ENCODE measurements around the gene GNB1L.

DNA sequence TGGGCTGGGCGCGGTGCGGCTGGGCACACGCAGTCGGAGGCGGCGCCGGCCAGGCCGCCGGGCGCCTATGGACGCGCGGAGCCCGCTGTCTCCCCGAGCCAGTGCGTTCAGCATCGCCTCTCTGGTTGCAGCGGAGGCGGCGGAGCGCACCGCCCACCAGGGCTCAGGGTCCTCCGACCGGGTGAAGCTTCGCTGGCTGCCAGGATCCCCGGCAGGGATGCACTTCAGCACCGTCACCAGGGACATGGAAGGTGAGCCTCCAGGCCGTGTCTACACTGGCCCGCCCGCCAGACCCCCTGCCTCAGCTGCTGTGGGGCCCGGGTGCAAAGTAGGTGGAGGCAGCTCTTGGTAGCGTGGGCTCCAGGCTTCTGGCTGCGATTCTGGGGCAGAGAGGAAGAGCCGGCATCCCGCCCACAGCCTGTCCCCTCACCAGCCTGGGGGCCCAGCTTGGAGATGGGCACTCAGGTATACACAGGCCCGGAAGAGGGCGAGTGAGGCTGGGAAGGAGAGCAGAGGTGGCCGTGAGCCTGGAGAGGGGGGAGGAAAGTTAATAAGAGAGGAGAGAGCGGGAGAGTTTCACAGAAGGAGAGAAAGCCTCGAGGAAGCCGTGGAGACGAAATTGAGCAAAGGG, 95.1 kb downstream of the GNB1L start:
- no peak for TF ChIP-seq EZH2 (IDR thresholded peaks at IDR 0.05; ENCODE audit: low read length, unreplicated experiment)
- TF ChIP-seq, protein P1, sequence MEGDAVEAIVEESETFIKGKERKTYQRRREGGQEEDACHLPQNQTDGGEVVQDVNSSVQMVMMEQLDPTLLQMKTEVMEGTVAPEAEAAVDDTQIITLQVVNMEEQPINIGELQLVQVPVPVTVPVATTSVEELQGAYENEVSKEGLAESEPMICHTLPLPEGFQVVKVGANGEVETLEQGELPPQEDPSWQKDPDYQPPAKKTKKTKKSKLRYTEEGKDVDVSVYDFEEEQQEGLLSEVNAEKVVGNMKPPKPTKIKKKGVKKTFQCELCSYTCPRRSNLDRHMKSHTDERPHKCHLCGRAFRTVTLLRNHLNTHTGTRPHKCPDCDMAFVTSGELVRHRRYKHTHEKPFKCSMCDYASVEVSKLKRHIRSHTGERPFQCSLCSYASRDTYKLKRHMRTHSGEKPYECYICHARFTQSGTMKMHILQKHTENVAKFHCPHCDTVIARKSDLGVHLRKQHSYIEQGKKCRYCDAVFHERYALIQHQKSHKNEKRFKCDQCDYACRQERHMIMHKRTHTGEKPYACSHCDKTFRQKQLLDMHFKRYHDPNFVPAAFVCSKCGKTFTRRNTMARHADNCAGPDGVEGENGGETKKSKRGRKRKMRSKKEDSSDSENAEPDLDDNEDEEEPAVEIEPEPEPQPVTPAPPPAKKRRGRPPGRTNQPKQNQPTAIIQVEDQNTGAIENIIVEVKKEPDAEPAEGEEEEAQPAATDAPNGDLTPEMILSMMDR (conservative IDR thresholded peaks at IDR 0.05; ENCODE audit: low read depth, low read length) = no peak
